IMR-90 (cell line): ENCODE results near the gene MAML2. TPM values are rescaled to one million over a fixed set of nuclear protein-coding genes. Genes with fewer than 3 reads are reported as not detected.

Experiments
- CEBPB ChIP-seq: IDR thresholded peaks from 2 replicates; pipeline ENCODE4 v1.6.1; 2012; ENCODE audit warnings: low read depth, low read length, improper control_type of control experiment
- MXI1 ChIP-seq: IDR thresholded peaks from 2 replicates; pipeline ENCODE4 v1.6.1; 2012; ENCODE audit warnings: low read depth, mild to moderate bottlenecking, low read length, moderate library complexity, borderline replicate concordance
- polyA plus RNA-seq, 3 experiments: library from polyadenylated mRNA; depleted of rRNA; stranded (reverse); fragments of >200 nt; gene quantifications; 2 replicates each; pipeline ENCODE4 v1.2.3, GENCODE V29; 2012; ENCODE audit warnings: low replicate concordance in 1 of 3
- total RNA-seq: library from RNA; depleted of rRNA; stranded (reverse); fragments of >200 nt; gene quantifications from 2 replicates; pipeline ENCODE4 v1.2.3, GENCODE V29; 2012
- TF ChIP-seq, protein P1 (sequence below): fragments of 150-350 bp; IDR thresholded peaks from 2 replicates; pipeline ENCODE4 v1.6.1; 2017; ENCODE audit warnings: mild to moderate bottlenecking, antibody characterized with exemption, low read length, low read depth

The MAML2 gene
- total and polyA plus RNA-seq, 2 of the 4 experiments (the other 2 are of a cell fraction): 15.0 to 19.5 TPM

GRCh38 chr11:96242971-96243647 lies 99.9 kb downstream of the MAML2 start (continued):
- TF ChIP-seq, protein P1, sequence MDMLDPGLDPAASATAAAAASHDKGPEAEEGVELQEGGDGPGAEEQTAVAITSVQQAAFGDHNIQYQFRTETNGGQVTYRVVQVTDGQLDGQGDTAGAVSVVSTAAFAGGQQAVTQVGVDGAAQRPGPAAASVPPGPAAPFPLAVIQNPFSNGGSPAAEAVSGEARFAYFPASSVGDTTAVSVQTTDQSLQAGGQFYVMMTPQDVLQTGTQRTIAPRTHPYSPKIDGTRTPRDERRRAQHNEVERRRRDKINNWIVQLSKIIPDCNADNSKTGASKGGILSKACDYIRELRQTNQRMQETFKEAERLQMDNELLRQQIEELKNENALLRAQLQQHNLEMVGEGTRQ: no peak
- TF ChIP-seq CEBPB (peak; percentile 88), MXI1 (peak; percentile 69; the same call in 1 of the 2 replicates)
